Measurements from ENCODE around the gene PRKCH.

The PRKCH gene

DNA sequence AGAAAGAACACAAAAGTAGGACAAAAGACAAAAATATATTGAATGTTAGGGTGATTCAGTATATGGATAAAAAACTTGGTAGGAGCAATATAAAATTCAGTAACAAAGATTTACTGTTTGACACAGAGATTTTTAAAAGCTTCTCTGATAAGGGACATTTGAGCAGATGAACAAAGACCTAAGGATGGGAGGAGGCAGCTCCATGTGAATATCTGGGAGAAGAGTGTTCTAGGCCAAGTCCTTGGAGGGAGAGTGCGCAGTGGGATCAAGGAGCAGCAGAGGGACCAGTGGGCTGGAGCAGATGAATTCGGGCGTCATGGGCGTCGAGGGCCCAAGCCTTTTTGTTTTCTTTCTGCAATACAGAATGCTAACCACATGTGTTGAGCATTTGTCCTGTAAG lies 174.4 kb downstream of the PRKCH start:
- no peak for DNase-seq

GRCh38 chr14:61498303-61498702 lies 176.9 kb downstream of the PRKCH start:
- DNase-seq: no peak

- DNase-seq: no peak
Measured at GRCh38 chr14:61498811-61499210, 177.4 kb downstream of the PRKCH start.

- no peak for DNase-seq
Measured at GRCh38 chr14:61499991-61500390, 178.6 kb downstream of the PRKCH start.

- no peak for DNase-seq
Measured at GRCh38 chr14:61501714-61502458, 180.5 kb downstream of the PRKCH start.

GRCh38 chr14:61502459-61503093 lies 181.2 kb downstream of the PRKCH start:
- no peak for DNase-seq

- peak; percentile 42 for DNase-seq
Measured at GRCh38 chr14:61503167-61503801, 181.9 kb downstream of the PRKCH start.

- DNase-seq: no peak
Measured at GRCh38 chr14:61504901-61505300, 183.5 kb downstream of the PRKCH start.

- DNase-seq: no peak
Measured at GRCh38 chr14:61505815-61506809, 184.7 kb downstream of the PRKCH start.

DNA sequence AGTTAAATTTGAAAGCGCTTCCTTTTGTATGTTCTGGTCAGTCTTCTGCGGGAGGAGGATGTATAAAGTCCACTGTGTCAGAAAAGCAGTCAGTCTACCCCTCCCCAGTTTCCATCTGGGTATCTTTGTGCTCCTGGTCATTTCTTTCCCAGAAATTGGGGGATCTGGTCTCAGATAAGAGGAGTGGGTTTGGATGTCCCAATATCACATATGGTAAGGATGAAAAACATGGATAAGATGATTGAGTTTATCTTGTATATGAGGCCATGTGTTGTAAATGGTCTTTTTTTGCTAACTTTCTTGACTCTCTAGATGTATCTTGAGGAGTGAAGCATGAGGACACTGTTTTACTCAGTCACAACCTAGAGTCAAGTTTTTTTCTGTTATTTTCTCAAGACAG lies 187.1 kb downstream of the PRKCH start:
- DNase-seq: no peak

DNA sequence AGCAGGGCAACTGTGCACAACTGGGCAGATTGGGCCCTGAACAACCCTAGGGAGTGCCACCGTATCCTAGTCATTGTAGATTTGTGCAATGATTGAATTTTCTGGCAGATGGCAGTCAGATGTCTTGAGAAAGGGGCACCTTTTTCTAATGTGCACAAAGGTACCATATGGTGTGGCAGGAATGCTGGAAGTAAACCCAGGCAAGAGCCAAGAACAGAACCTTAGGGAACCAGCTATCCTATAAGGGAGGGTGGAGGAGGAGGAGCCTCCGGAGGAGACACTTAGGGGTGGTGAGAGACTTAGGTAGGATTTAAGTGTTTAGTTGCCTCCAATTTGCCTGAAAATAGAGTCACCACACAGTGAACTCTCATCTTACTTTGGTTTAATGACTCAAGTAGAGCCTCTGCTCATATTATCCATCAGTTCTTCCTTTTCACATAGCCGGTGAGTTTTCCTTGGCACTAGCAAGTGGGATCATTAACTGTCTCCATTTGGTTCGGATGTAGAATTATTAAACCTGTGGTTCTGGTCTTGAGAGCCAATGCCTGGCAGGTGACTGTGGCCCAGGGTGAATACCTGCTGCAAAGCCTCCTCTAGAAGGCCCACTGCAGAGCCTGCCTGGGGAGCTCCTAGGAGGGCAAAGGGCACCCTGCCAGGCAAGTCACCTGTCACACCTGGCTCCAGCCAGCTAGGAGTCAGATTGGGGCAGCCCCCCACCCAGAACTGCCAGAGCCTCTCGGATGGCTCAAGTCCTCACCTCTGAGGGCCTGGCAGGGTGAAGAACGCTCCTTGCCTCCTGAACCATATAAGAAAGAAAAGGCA lies 189.6 kb downstream of the PRKCH start:
- DNase-seq: no peak

GRCh38 chr14:61511558-61511948 lies 190.2 kb downstream of the PRKCH start:
- no peak for DNase-seq

GRCh38 chr14:61512026-61512834 lies 190.9 kb downstream of the PRKCH start:
- DNase-seq: no peak

DNA sequence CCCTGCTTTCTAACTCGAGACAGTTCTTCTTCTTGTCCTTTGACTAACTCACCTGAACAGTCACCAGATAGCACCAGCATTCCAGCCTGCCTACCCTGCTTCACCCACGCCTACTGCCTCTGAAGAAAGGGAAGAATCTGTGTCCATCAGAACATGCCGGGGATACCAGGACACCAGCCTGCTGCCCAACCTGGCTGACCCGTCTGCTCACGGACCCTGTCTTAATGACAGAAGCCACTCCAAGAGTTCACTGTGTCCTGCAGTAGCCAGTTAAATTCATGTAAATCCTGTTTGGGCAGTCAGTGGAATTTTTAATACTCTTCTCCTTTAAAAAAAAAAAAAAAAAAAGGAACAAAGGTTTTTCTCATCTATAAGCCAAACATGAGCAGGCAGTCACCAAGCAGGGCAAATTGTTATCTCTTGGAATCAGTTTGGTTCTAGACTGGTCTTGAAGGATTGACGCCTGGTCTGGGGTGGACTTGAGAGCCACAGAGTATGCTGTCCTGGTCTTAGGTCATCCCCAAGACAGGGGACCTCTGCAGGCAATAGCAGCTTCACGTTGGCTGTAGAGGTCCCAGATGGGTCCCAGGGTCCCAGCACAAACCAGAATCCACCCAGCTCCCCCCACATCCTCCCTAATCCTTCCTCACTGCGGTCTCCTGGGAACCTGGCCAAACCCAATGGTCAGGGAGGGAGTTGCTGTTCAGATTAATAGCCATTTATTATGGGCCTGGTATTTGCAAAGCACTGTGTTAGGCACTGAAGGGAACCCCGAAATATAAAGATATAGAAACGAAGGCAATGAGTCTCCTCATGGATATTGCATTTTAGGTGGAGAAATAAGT lies 192.8 kb downstream of the PRKCH start:
- DNase-seq: no peak

- DNase-seq: no peak
Measured at GRCh38 chr14:61514927-61515326, 193.5 kb downstream of the PRKCH start.

- DNase-seq: no peak
Measured at GRCh38 chr14:61515436-61516117, 194.2 kb downstream of the PRKCH start.

GRCh38 chr14:61516118-61516743 lies 194.9 kb downstream of the PRKCH start:
- no peak for DNase-seq

DNA sequence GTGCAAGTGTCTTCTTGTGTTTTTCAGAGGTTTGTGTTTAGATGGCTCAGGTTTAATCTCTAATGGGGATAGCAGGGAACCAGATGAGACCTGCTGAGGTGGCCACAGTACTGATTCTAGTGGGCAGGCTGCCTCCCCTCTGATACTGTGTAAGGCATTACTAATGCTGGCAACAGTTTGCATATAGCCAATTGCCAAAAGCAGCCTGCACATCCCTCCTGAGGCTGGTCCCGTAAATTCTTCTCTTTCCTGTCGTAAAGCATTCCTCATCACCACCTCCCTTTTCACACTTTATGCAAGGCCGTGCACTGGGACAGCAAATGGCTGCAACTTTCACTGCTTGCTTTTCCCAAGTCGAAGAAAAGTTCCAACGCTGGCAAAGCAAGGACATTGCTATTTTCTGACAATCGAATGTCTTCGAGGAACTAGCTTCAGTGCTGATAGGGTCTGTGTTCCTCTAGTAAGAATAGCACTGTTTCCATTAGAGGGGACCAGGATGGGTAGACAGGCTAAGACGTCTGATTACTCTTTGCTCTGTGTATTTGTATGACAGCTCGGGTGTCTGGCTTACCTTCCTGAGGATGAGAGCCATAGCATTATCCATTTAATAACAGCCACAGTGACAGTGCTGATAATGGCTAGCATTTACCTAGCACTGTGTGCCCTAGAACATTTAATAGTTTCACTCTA lies 195.7 kb downstream of the PRKCH start:
- no peak for DNase-seq
